ENCODE measurements around the gene TIE1.

TIE1 gene

DNA sequence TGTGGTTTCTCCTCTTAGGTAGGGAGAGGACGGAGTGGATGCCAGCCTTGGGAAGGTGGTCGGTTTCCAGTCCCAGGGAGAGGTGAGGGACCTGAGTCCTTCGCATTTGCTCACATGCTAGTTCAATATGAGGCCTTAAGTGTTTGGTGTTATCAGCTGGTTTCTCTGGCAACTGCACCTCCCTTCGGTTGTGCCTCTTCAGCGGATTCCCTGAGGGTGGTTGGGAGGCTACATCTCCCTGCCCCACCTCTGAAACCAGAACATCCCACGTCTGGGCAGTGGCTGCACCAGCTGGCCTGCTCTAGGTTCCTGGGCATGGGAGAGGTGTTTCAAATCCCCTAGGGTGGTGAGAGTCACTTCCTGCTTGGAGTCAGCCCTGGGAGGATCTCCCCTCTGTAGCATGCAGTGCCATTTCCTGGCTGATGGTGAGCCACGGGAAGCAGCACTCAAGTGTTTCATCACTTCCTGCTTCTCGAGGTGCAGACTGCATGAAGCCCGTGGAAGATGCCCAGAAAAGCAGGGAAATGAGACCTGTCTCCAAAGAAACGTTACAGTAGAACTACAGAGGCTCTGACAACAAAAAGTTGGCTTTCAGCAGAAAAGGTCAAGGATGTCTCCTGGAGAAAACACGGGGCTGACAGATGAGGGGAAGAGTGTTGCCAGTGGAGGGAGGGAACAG lies 26.5 kb upstream of the TIE1 start:
- DNase-seq (ENCODE audit: low spot score) = no peak

DNA sequence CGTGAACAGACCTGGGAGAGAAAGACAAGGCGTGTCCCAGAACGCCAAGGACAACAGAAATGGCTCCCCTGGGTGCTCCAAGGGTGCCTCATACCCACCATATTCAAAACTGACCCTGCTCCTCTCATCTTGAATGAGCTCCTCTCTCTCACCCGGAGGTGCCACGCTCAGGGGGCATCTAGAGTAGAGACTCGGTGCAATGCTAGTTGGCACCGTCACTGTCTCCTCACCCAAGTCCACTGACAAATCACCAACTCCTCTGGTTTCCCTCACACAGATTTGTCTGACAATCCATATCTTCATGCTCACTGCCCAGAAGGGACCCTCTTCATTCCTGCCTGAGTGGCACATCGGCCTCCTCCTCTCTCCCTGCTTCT lies 26.0 kb upstream of the TIE1 start:
- DNase-seq (ENCODE audit: low spot score) = no peak

DNA sequence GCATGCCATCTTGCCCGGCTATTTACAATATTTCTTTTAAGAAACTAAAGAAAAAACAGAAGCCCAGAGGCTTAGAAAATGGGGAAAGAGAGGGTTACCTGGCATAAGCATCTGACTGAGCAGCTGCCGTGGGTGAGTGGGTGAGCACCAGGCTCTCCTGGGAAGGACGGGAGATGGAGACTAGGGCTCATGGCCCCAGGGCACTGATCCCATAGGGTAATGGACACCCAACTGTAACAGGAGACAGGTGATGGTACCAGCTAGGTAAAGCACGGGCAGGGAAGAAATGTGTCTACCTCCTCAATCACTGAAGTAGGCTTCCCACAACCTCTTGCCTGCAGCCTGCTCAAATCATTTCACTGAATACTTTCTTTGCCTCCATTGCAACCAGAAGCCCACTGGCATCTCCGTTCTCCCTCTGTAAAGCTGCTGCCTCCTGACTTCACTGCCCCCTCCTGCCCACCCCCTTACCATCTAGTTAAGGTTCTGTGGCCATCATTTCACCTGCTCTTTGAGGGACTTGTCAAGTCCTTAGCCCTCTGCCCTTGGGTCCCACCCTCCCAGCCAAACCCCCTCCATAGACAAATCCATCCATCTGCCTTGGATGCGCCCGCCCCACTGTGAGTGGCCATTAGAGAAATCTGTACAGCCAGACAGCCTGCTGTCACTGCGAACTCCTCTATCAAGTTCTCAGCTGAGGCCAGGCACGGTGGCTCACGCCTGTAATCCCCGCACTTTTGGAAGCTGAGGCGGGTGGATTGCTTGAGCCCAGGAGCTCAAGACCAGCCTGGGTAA lies 24.8 kb upstream of the TIE1 start:
- DNase-seq (ENCODE audit: low spot score) = no peak

DNA sequence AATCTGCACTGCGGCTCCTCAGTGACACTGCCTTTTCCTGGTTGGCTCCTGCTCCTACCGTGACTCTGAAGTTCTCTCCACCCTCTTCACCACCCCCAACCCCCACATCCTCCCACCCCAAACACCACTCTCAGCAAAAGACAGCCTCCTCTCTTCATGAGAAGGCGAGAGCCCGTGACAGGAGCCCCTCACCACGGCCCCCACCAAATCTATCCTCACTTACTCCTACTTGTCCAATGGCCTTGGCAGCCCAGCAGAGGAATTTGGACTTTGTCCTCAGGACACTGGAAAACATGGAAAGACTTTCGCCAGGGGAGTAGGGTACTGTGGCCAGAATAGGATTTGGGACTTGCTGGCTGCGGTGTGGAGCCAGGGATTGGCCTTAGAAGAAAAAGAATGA lies 24.1 kb upstream of the TIE1 start:
- no peak for DNase-seq (ENCODE audit: low spot score)

DNA sequence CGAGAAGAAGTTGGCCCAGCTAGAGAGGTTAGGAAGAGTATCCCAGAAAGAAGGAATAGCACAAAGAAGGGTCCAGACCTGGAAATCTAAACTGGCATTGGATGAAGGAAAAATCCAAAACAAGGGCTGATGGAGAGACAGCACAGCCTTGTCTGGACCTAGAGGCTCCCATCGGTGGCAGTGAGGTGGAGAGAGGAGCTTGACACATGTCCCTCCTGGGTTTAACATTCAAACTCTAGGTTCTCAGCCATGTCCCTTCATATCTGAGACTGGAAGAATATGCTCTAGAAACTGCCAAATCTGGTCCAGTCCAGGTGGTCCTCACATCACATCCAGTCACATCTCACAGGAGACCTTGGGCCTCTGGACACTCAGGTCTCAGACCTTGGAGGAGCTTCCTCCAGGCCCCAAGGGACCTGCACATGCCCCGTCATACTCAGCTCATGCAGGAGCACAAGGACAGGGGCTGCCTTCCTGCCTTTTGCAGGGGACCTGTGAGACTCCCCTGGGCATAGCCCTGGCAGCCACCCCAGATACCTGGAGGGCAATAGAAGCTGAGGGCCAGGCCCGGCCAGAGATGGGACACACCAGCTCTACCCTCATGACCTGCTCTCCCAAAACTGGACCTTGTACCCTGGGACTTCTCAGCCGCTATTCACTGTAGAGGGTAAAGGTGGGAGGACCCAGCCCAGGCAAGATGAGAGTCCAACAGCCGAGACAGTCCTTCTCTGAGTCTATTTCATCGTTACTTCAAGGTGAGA lies 23.5 kb upstream of the TIE1 start:
- DNase-seq (ENCODE audit: low spot score) = no peak

DNA sequence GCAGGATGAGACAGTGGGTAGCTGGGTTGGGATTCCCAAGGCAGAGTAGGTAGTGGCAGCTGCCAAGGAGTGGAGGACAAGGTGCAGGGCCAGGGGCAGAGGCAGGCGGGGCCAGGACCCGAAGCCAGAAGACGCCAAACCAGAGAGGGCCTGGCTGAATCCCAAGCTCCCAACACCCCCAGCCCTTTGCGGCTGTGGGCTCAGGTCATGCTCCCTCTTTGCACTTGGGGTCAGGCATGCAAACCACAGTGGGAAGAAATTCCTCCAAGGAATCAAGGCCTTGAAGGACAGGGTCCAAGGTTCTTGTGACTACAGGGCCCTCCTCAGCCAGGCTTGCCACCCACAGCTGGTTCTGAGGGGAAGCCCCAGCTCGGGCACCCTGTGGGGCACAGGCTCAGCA lies 21.6 kb upstream of the TIE1 start:
- no peak for DNase-seq (ENCODE audit: low spot score)

DNA sequence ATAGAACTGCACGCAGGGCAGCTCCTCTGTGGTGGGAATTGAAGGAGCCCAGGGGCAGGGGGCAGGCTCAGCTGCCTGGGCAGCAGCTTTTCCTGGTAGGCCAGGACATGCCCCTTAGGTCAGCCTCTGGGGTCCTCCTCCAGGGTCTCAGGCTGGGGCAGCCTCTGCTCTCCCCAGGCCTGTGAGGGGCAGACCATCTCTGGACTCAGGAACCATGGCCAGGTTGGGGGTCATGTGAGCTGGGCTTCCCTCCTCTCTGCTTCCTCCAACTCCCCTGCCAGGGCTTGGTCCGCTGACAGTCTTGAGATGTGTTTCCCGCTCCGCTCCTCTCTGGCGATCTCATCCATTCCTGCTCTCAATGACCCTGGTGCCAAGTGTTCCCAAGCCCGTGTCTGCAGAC lies 21.1 kb upstream of the TIE1 start:
- DNase-seq (ENCODE audit: low spot score) = no peak

DNA sequence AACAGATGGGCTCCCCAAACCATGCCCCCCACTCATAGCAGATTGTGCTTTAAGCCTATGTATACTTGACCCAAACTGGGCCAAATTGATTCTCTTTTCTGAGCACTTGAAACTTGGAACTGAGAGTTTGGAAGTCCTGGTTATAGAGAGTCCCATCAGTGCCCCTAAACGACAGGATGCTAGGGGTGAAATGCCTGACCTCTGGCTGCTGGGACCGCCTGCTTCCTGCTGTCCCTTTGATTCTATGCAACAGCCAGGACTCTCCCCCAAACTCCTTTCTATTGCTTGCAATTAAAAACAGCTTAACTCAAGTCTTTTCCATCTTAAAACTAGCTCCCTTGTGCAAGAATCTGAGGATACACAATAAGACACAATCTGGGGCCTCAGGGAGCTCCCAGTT lies 20.1 kb upstream of the TIE1 start:
- no peak for DNase-seq (ENCODE audit: low spot score)

DNA sequence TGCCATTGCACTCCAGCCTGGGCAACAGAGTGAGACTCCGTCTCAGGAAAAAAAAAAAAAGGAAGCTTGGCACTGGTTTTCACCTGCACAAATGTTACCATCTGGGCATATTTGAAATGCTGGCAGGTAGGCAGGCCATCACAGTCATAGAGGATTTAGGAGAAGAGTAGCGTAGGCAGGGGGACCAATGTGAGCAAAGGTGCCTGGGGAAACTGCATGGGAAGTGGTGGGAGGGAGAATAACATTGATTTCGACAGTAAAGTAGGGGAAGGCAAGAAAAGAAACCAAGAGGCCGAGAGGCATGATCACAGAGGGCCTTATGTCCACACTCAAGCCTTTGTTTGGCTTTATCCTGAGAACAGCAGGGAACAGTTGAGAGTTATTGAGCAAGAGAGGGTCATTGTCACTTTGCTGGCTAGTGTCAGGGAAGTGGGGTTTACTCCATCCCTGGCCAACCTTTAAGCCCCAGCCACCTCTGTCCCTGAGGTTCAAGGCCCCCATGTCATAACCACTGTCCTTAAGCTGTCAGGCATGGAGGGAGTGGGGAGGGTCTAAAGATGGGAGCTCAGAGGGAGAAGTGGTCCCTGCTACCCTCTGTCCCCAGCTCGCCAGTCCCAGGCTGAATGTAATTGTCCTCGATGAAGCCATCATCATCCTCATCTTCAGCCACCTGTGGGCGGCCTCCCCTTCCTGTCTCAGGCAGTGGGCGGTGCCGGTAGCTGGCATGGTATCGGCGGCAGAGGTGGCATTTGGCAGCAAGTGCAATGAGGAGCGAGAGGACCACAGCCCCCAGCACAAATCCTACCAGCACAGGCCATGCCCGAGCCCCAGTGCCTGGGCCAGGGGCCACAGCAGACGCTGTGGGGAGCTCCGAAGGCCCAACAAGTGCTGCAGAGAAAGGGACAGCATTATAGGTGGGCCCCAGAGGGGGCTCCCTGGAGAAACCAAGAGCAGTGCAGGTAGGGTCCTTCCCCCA lies 18.3 kb upstream of the TIE1 start:
- no peak for DNase-seq (ENCODE audit: low spot score)

DNA sequence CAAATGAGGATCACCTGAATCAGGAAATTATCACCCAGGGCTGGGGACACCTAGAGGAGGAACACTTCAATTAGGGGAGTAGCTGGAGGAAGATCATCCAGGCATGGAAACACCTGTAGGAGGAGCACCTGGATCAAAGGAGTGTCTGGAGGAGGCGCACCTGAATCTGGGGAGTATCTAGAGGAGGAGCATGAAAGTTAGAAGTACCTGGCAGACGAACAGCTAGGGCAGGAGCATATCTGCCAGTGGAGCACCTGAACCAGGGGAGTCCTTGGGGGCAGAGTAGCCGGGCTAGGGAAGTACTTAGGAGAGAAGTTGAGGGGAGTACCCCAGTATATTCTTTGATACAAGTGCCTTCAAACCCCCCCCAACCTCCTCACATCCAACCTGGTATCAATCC lies 16.7 kb upstream of the TIE1 start:
- DNase-seq (ENCODE audit: low spot score) = no peak

DNA sequence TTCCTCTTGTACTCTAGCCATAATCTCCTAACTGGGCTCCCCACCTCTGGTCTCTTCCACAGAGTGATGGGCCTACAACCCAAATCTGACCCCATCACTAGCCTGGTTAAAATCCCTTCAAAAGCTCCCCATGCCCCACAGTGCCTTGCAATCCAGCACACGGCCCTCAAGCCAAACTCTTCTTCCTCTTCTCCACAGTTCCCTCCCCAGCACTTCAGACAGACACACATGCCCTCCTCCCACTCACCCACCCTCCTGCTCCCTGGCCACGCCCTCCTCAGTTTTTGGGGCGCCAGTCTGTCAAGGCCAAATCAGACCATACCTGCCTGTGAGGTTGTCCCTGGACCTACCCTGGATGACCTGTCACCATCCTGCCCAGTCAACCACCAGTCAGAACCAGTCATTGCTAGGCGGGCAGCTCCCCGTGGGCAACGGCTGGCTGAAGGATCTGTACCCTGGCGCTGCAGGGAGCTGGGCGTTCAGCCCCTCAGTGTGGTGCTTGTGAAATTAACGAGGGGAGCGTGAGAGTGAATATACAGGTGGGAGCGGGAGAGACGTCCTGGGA lies 16.2 kb upstream of the TIE1 start:
- no peak for DNase-seq (ENCODE audit: low spot score)

DNA sequence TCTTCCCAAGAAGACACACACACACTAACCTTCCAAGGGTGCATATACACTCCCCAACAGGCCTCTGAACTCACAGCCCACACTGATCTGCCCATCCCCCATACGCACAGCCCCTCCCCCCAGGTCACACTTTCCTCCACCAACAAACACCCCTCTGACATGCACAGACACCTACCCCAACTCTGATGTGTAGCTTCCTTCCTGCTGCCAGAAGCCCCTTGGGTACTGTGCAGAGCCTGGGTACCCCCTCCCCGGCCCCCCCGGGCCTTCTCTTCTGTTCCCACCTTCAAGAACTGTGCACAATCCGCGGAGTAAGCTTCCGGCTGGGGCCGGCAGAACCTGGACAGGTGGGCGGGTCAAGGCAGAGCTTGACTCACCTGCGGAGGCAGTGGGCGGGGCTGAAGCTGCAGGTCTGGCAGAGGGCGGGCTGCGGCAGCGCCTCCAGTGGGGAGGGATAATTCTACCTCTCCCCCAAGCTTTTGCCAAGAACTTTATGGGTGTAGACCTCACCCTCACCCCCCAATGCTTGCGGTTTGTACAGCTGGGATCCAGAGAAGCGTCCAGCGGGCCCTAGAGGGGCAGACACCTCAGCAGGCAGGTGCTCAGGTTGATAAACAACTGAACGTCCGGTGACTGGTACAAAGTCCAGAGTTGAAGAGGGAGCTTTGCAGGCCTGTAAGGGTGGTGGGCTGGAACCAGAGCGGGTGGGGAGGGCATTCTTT lies 15.4 kb upstream of the TIE1 start, which contains the start of gene C1orf210:
C1orf210 (minus strand) TSS at position 313 of the 722 bp plus-strand sequence. CDS start 2,311 bp downstream, outside the sequence.
- no peak for DNase-seq (ENCODE audit: low spot score)

DNA sequence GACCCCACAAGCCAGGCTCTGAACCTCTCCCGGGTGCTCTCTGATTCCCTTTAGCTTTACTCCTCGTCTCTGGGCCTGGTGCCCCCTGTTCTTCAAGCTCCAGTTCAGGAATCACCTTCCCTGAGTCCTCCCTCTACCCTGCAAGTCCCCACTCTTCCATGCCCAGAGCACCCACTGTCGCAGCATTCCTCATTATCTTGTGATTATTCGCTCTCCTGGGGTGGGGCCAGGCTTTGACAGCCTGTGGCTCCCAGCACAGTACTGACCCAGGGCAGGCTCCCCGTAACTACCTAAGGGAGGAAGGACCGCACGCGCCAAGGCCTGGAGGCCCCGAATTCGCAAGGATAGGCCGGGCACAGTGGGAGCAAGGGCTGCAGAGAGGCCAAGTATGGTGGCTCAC lies 14.7 kb upstream of the TIE1 start:
- DNase-seq (ENCODE audit: low spot score) = no peak

DNA sequence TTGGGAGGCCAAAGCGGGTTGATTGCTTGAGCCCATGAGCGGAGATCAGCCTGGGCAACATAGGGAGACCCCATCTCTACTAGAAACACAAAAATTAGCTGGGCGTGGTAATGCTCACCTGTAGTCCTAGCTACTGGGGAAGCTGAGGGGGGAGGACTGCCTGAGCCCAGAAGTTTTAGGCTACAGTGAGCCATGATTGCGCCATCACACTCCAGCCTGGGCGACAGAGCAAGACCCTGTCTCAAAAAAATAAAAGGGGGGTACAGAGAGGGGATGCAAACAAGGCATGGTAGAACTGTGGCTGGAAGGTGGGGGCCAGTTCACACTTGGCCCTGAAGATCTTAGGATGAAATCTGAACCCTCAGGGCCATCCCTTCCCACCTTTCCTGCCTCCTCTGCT lies 14.2 kb upstream of the TIE1 start:
- DNase-seq (ENCODE audit: low spot score) = no peak

DNA sequence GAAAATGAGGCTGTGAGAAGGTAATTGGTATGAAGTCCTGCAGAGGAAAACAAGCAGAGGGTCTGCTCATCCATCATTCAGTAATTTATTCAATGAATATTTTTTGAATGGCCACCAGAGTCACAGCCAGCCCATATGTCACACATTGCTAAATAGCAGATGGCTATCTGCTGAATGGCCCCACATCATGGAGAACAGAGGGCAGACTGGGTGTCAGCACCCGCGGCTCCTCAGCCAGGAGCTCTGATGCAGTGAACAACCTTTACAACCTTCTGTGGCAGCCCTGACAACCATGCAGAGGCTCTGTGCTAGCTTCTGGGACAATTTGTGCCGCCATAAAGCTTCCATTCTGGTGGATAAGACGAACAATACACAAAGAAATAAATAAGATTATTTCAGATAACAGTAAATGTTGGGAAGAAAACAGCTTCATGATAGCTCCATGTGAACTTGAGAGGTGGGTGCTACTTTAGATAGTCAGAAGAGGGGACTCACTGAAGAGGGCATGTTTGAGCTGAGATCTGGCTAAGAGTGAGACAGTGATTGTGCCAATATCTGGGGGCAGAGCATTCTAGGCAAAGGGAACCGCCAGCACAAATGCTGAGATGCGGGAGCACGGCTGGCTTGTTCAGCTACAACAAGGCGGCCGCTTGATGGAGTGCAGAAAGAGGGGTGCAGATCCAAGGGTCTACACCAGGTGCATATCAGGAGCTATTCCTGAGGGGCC lies 12.6 kb upstream of the TIE1 start:
- no peak for DNase-seq (ENCODE audit: low spot score)

DNA sequence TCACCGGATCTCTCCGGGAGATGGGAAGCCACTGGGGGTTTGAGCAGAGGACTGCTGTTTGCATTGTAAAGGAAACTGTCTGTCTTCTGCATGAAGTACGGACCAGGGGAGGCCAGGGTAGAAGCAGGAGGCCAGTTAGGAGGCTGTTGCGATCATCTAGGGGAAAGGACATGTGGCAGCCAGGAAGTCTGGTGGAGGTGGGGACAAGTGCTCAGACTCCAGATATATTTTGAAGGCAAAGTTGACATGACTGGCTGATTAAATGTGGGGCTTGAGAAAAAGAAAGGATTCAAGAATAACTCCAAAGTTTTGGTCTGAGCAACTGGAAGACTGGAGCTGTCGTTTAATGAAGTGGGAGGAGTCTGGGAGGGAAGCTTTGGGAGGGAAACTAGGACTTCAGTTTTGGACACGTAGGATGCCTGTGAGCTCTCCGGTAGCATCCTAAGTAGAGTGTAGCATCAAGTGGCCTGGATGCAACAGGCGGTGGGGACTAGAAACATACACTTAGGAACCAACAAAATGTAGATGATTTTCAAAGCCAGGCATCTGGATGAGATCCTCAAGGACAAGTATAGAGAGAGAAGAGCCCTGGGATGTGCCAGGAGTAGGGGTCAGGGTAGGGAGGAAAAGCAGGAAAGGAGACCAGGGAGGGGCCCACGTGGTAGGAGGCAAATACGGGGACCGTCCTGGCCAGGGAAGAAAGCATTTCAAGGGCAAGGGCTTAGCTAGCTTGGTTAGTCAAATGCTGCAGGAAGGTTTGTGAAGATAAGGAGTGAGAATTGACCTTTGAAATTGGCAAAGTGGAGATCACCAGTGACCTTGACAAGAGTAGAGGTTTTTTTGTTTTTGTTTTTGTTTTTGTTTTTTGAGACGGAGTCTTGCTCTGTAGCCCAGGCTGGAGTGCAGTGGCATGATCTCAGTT lies 11.7 kb upstream of the TIE1 start:
- no peak for DNase-seq (ENCODE audit: low spot score)

DNA sequence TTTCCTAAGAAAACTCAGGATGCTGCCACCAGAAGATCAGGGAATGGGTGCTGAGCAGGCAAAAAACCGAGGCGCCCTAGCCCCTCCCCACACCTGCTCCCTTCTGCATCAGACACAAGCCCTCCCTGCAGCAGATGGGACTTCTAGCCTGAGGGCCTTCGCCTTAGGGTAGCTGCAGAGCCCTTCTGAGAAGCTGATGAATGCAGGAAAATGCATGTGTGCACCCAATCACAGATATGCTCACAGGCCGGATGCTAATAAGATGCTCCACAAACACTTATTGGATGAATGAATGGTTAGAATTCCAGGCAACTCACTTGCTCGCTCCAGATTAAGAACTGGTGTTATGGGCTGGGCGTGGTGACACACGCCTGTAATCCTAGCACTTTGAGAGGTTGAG lies 8.6 kb upstream of the TIE1 start:
- no peak for DNase-seq (ENCODE audit: low spot score)

DNA sequence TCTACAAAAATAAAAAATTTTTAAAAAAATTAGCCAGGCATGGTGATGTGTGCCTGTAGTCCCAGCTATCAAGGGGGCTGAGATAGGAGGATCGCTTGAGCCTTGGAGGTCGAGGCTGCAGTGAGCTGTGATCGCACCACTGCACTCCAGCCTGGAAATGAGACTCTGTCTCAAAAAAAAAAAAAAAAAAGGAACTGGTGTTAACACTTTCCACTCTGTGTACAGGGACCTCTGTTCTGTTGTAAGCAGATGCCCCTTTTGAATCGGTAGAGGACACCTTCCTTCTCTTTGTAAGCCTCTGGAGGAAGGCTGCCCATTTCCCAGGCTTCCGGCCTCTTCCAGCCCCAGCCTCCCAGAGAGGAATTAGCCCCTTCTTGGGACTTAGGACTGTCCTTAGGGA lies 8.1 kb upstream of the TIE1 start:
- no peak for DNase-seq (ENCODE audit: low spot score)

DNA sequence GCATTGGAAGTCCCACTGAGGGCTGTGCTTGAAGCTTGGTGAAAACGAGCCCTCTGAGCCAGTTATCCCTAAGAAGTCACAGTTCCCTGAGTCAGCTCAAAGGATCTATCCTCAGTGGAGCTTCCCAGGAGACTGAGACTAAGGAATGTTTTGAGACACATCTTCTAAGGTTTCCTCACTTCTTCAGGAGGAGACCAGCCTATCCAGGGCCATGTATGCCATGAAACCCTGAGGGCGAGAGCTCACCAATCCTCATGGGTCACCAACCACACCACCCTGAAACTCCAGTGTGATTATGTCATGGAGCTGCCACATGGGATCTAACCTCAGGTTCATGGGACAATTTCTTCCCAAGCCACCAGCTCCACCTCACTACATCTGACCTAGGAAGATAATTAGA lies 7.6 kb upstream of the TIE1 start:
- DNase-seq (ENCODE audit: low spot score) = no peak

All from hematopoietic multipotent progenitor cell treated with erythropoietin and hydrocortisone succinate and interleukin-3 and kit ligand, for 17 days (in vitro differentiated cells).